NOMO-1 (cell line): ENCODE data around the gene COA1.
A peak's percentile ranks its signal among the peaks of the same experiment; 100 is the strongest.
"Not testable (repeated sequence)": the region's sequence is repeated elsewhere in the genome, so short reads cannot be mapped to it uniquely, and the experiment has no call there.

ENCODE experiments used
- DNase-seq, 2 experiments: peaks; one replicate each; lab custom pipeline; 2025; ENCODE audit not compliant: unreplicated experiment in 2 of 2; lab: John Stamatoyannopoulos, UW

The COA1 gene

DNA sequence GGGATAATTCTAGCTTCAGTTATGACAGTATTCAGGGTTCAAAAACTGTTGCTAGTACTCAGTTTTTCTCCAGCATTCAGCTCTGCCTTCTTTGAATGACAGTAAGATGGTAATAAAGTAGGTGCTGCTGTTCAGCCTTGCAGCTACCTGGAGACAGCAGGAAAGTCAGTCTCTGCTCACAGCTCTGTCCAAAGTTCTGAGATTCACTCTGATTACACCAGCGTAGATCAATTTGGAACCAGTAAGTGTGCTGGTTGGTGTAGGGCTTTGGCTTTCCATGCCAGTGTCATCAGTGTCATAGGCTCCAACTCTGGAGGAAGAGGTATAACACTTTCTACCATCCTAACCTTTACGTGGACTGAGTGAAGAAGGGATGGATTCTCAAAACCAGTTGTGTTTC is 120.2 kb downstream of the COA1 start:
- no peak for DNase-seq

DNA sequence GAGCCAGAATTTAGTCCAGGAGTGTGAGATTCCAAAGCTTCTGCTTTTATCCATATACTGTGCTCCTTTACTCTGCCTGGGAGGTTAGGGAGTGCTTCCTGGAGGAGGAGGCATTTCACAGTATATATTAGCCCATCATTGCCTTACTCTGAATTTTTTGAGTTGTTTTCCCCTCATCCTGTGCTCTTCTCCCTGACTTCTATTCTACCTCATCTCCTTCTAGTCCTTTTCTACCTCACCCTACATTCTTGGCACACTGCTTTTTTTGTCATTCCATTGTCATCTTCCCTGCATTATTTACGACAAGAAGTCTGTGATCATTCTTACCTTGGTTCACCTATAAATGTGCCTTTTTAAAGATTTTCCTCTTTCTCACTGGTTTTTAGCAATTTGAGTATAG is 125.1 kb downstream of the COA1 start:
- DNase-seq = no peak

- no peak for DNase-seq
These were observed 127.1 kb downstream of the COA1 start for GRCh38 chr7:43602256-43602655.

- DNase-seq = no peak
These were observed 129.3 kb downstream of the COA1 start for GRCh38 chr7:43600056-43600455.

DNA sequence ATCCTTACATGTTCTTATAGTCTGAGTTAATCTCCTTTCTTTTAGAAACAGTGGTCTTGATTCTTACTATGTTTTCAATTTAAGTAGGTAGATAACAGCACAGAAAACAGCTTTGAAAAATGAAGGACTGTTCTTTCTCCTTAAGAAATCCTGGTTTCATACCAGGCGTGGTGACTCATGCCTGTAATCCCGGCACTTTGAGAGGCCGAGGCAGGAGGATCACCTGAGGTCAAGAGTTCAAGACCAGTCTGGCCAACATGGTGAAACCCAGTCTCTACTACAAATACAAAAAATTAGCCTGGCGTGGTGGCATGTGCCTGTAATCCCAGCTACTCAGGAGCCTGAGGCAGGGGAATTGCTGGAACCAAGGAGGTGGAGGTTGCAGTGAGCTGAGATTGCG is 132.9 kb downstream of the COA1 start:
- DNase-seq = not testable (repeated sequence)

GRCh38 chr7:43594020-43594419 is 135.3 kb downstream of the COA1 start:
- no peak for DNase-seq

GRCh38 chr7:43593010-43593409 is 136.3 kb downstream of the COA1 start:
- no peak for DNase-seq

- DNase-seq = no peak
These were observed 137.0 kb downstream of the COA1 start for GRCh38 chr7:43592326-43592725.

GRCh38 chr7:43591558-43592180 is 137.7 kb downstream of the COA1 start:
- no peak for DNase-seq

- DNase-seq = peak in 1 of 2 experiments; percentile 48
These were observed 138.3 kb downstream of the COA1 start for GRCh38 chr7:43590862-43591557.

- no peak for DNase-seq
These were observed 139.6 kb downstream of the COA1 start for GRCh38 chr7:43589728-43590127.
